Measurements from ENCODE around the gene PPP1R9A. TPM values are rescaled to one million over a fixed set of nuclear protein-coding genes. Genes with fewer than 3 reads are reported as not detected.

The PPP1R9A gene
- total and polyA plus RNA-seq, 4 donors = 2.2 to 59.1 (median 14.6) TPM

GRCh38 chr7:95200741-95201140 lies 293.3 kb downstream of the PPP1R9A start:
- DNase-seq = no peak
- H3K27ac ChIP-seq (ENCODE audit: low read depth in 1 of 2, low read length in 1 of 2) = no peak overlapping the region
- H3K27me3 ChIP-seq (ENCODE audit: control insufficient read depth in 3 of 3, insufficient read depth in 3 of 3, low read length in 2 of 3) = no peaks in the 10 kb centered on the region
- no peak for ATAC-seq (ENCODE audit: insufficient read depth, low FRiP score)
- no peak overlapping the region for H3K4me3 ChIP-seq
- 97% methylated on average over 1 of the region's 1 CpG for WGBS, 2 donors
- no peak overlapping the region for H3K9ac ChIP-seq (ENCODE audit: insufficient read depth in 1 of 2, low read length in 2 of 2)
- H3K36me3 ChIP-seq (ENCODE audit: control insufficient read depth in 4 of 4, insufficient read depth in 4 of 4, low read length in 4 of 4) = peaks cover 0 to 4% (median 0%) of the 10 kb centered on the region in 4 donors
- H3K9me3 ChIP-seq (ENCODE audit: control insufficient read depth in 4 of 4, insufficient read depth in 3 of 4, low read length in 3 of 4) = no peaks in the 10 kb centered on the region
- no peaks in the 10 kb centered on the region for H3K4me1 ChIP-seq (ENCODE audit: control insufficient read depth in 5 of 5, insufficient read depth in 5 of 5, low read length in 5 of 5)
- TF ChIP-seq, protein P1, sequence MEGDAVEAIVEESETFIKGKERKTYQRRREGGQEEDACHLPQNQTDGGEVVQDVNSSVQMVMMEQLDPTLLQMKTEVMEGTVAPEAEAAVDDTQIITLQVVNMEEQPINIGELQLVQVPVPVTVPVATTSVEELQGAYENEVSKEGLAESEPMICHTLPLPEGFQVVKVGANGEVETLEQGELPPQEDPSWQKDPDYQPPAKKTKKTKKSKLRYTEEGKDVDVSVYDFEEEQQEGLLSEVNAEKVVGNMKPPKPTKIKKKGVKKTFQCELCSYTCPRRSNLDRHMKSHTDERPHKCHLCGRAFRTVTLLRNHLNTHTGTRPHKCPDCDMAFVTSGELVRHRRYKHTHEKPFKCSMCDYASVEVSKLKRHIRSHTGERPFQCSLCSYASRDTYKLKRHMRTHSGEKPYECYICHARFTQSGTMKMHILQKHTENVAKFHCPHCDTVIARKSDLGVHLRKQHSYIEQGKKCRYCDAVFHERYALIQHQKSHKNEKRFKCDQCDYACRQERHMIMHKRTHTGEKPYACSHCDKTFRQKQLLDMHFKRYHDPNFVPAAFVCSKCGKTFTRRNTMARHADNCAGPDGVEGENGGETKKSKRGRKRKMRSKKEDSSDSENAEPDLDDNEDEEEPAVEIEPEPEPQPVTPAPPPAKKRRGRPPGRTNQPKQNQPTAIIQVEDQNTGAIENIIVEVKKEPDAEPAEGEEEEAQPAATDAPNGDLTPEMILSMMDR (IDR thresholded peaks at IDR 0.05; ENCODE audit: control extremely low read depth, extremely low read depth) = no peak

- DNase-seq (no peak), ATAC-seq (ENCODE audit: insufficient read depth, low FRiP score) (no peak)
- Histone ChIP-seq H3K36me3 (ENCODE audit: control insufficient read depth in 4 of 4, insufficient read depth in 4 of 4, low read length in 4 of 4) (peaks cover 0 to 4% (median 0%) of the 10 kb centered on the region in 4 donors), H3K9ac (ENCODE audit: insufficient read depth in 1 of 2, low read length in 2 of 2) (no peak overlapping the region), H3K27me3 (ENCODE audit: control insufficient read depth in 3 of 3, insufficient read depth in 3 of 3, low read length in 2 of 3) (no peaks in the 10 kb centered on the region), H3K9me3 (ENCODE audit: control insufficient read depth in 4 of 4, insufficient read depth in 3 of 4, low read length in 3 of 4) (no peaks in the 10 kb centered on the region), H3K4me3 (no peak overlapping the region), H3K27ac (ENCODE audit: low read depth in 1 of 2, low read length in 1 of 2) (no peak overlapping the region), H3K4me1 (ENCODE audit: control insufficient read depth in 5 of 5, insufficient read depth in 5 of 5, low read length in 5 of 5) (no peaks in the 10 kb centered on the region)
- TF ChIP-seq, protein P1 (IDR thresholded peaks at IDR 0.05; ENCODE audit: control extremely low read depth, extremely low read depth) = no peak
These were observed 294.3 kb downstream of the PPP1R9A start for GRCh38 chr7:95201727-95202126.

GRCh38 chr7:95204618-95205017 lies 297.2 kb downstream of the PPP1R9A start:
- no peak for ATAC-seq (ENCODE audit: insufficient read depth, low FRiP score)
- H3K9ac ChIP-seq (ENCODE audit: insufficient read depth in 1 of 2, low read length in 2 of 2) = no peak overlapping the region
- DNase-seq = no peak
- TF ChIP-seq, protein P1 (IDR thresholded peaks at IDR 0.05; ENCODE audit: control extremely low read depth, extremely low read depth) = no peak
- WGBS, 2 donors = 93 to 98% methylated on average over 6 of the region's 6 CpGs
- H3K4me1 ChIP-seq (ENCODE audit: control insufficient read depth in 5 of 5, insufficient read depth in 5 of 5, low read length in 5 of 5) = no peaks in the 10 kb centered on the region
- no peaks in the 10 kb centered on the region for H3K9me3 ChIP-seq (ENCODE audit: control insufficient read depth in 4 of 4, insufficient read depth in 3 of 4, low read length in 3 of 4)
- no peaks in the 10 kb centered on the region for H3K27me3 ChIP-seq (ENCODE audit: control insufficient read depth in 3 of 3, insufficient read depth in 3 of 3, low read length in 2 of 3)
- no peak overlapping the region for H3K4me3 ChIP-seq
- H3K36me3 ChIP-seq (ENCODE audit: control insufficient read depth in 4 of 4, insufficient read depth in 4 of 4, low read length in 4 of 4) = peaks cover 0 to 4% (median 0%) of the 10 kb centered on the region in 4 donors
- H3K27ac ChIP-seq (ENCODE audit: low read depth in 1 of 2, low read length in 1 of 2) = no peak overlapping the region

GRCh38 chr7:95205665-95206225 lies 298.4 kb downstream of the PPP1R9A start:
- peak in 1 of 3 donors; percentile 6 for DNase-seq
- no peaks in the 10 kb centered on the region for H3K9me3 ChIP-seq (ENCODE audit: control insufficient read depth in 4 of 4, insufficient read depth in 3 of 4, low read length in 3 of 4)
- H3K27ac ChIP-seq (ENCODE audit: low read depth in 1 of 2, low read length in 1 of 2) = no peak overlapping the region
- WGBS, 2 donors = 53 to 81% methylated on average over 1 of the region's 1 CpG
- H3K4me1 ChIP-seq (ENCODE audit: control insufficient read depth in 5 of 5, insufficient read depth in 5 of 5, low read length in 5 of 5) = no peaks in the 10 kb centered on the region
- no peak for ATAC-seq (ENCODE audit: insufficient read depth, low FRiP score)
- peaks cover 0 to 4% (median 0%) of the 10 kb centered on the region in 4 donors for H3K36me3 ChIP-seq (ENCODE audit: control insufficient read depth in 4 of 4, insufficient read depth in 4 of 4, low read length in 4 of 4)
- H3K9ac ChIP-seq (ENCODE audit: insufficient read depth in 1 of 2, low read length in 2 of 2) = no peak overlapping the region
- TF ChIP-seq, protein P1 (IDR thresholded peaks at IDR 0.05; ENCODE audit: control extremely low read depth, extremely low read depth) = no peak
- H3K4me3 ChIP-seq = no peak overlapping the region
- no peaks in the 10 kb centered on the region for H3K27me3 ChIP-seq (ENCODE audit: control insufficient read depth in 3 of 3, insufficient read depth in 3 of 3, low read length in 2 of 3)

Data from lung (tissue), 12 donors.